Tibial nerve (tissue), 3 donors: ENCODE results near the gene CYP19A1.

Source experiments
- POLR2A ChIP-seq, 2 donors: fragments of 450-650 bp; IDR thresholded peaks; one replicate each; pipeline ENCODE4 v1.6.1; 2017; ENCODE audit warnings: antibody characterized with exemption in 2 of 2, mild to moderate bottlenecking in 2 of 2, moderate library complexity in 2 of 2
- TF ChIP-seq, protein P1 (sequence below), 5 experiments: fragments of 200-600 bp in 3 of 5; fragments of 450-650 bp in 2 of 5; sonication (generic) in 3 of 5; IDR thresholded peaks; one replicate each; pipeline ENCODE4 v1.5.1; 2016 to 2019; ENCODE audit warnings: antibody characterized with exemption in 5 of 5, mild to moderate bottlenecking in 3 of 5, moderate library complexity in 2 of 5

DNA sequence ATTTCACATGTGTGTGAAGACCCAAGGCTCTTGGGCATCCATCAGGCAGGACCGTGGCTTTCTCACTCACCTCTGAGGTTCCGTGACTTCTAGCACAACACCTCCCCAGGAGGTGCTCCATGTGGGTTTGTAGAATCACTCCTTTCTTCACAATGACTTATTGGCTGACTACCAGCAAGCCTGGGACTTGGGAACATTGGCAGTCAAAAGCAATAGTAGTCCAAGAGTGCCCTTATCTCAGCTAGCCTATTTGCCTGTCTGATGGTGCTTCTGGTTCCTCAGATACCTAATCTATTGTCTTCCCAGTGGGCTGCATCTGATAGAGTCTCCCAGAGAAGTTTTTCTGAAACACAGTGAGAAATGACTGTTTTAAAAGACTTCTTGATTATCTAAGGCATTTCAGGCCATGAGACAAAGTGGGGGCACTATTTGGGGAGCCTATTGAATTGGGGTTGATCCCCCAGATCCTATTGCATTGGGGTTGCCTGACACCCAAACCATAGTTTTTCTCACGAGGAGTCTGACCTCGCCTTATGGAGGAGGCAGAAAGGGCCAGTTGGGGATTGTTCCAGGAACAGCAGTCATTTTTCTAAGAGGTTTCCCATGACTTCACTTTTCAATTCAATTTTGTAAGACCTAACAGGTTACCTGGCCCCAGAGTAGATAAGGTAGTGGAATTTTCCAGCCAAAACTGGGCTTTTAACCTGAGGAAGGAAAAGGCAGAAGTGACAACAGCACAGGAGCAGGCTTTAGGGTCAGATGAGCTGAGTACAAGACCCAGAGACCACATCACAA lies 88.0 kb downstream of the CYP19A1 start:
- TF ChIP-seq, protein P1, sequence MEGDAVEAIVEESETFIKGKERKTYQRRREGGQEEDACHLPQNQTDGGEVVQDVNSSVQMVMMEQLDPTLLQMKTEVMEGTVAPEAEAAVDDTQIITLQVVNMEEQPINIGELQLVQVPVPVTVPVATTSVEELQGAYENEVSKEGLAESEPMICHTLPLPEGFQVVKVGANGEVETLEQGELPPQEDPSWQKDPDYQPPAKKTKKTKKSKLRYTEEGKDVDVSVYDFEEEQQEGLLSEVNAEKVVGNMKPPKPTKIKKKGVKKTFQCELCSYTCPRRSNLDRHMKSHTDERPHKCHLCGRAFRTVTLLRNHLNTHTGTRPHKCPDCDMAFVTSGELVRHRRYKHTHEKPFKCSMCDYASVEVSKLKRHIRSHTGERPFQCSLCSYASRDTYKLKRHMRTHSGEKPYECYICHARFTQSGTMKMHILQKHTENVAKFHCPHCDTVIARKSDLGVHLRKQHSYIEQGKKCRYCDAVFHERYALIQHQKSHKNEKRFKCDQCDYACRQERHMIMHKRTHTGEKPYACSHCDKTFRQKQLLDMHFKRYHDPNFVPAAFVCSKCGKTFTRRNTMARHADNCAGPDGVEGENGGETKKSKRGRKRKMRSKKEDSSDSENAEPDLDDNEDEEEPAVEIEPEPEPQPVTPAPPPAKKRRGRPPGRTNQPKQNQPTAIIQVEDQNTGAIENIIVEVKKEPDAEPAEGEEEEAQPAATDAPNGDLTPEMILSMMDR (IDR thresholded peaks at IDR 0.05) = no peak
- TF ChIP-seq POLR2A (IDR thresholded peaks at IDR 0.05) = no peak
